Measurements from ENCODE around the gene CIAO2A.
"Not testable (repeated sequence)": the region's sequence is repeated elsewhere in the genome, so short reads cannot be mapped to it uniquely, and the experiment has no call there.

Gene CIAO2A

GRCh38 chr15:64090527-64090926 is 3.1 kb downstream of the CIAO2A start:
- in situ Hi-C loops (cut with HindIII; ENCODE audit: low pct_ligation_motif_present, low sequenced_read_pairs): no loop called here
- no peak overlapping the region for H3K27ac ChIP-seq
- H3K36me3 ChIP-seq (replicated peaks): peaks cover 7% of the 10 kb centered on the region
- no peaks in the 10 kb centered on the region for H3K27me3 ChIP-seq (replicated peaks)
- TF ChIP-seq CTCF (IDR thresholded peaks at IDR 0.05; ENCODE audit: low read depth, low read length, missing control alignments): no peak
- DNase-seq: no peak
- no peak overlapping the region for H3K4me3 ChIP-seq (ENCODE audit: low read depth, low read length)

- no peak for DNase-seq
- Histone ChIP-seq H3K27ac (no peak overlapping the region), H3K4me3 (ENCODE audit: low read depth, low read length) (no peak overlapping the region), H3K36me3 (replicated peaks) (peaks cover 7% of the 10 kb centered on the region), H3K27me3 (replicated peaks) (no peaks in the 10 kb centered on the region)
- no peak for TF ChIP-seq CTCF (IDR thresholded peaks at IDR 0.05; ENCODE audit: low read depth, low read length, missing control alignments)
- in situ Hi-C loops (cut with HindIII; ENCODE audit: low pct_ligation_motif_present, low sequenced_read_pairs): no loop called here
Measured at GRCh38 chr15:64089543-64090280, 3.9 kb downstream of the CIAO2A start.

- Histone ChIP-seq H3K27me3 (replicated peaks) (no peaks in the 10 kb centered on the region), H3K36me3 (replicated peaks) (peaks cover 16% of the 10 kb centered on the region), H3K27ac (no peak overlapping the region), H3K4me3 (ENCODE audit: low read depth, low read length) (no peak overlapping the region)
- no peak for TF ChIP-seq CTCF (IDR thresholded peaks at IDR 0.05; ENCODE audit: low read depth, low read length, missing control alignments)
- in situ Hi-C loops (cut with HindIII; ENCODE audit: low pct_ligation_motif_present, low sequenced_read_pairs): no loop called here
- DNase-seq: no peak
Measured at GRCh38 chr15:64082757-64083156, 10.9 kb downstream of the CIAO2A start.

- DNase-seq; H3K27me3 ChIP-seq (replicated peaks); in situ Hi-C loops (cut with HindIII; ENCODE audit: low pct_ligation_motif_present, low sequenced_read_pairs); H3K36me3 ChIP-seq (replicated peaks); H3K4me3 ChIP-seq (ENCODE audit: low read depth, low read length); H3K27ac ChIP-seq: not testable (repeated sequence)
Measured at GRCh38 chr15:64073496-64073895, 20.1 kb downstream of the CIAO2A start.

GRCh38 chr15:64072812-64073211 is 20.8 kb downstream of the CIAO2A start:
- no peak for TF ChIP-seq CTCF (IDR thresholded peaks at IDR 0.05; ENCODE audit: low read depth, low read length, missing control alignments)
- Histone ChIP-seq H3K36me3 (replicated peaks) (peaks cover 2% of the 10 kb centered on the region), H3K27me3 (replicated peaks) (no peaks in the 10 kb centered on the region), H3K4me3 (ENCODE audit: low read depth, low read length) (no peak overlapping the region), H3K27ac (no peak overlapping the region)
- in situ Hi-C loops (cut with HindIII; ENCODE audit: low pct_ligation_motif_present, low sequenced_read_pairs): no loop called here
- DNase-seq: no peak

GRCh38 chr15:64071931-64072765 is 21.5 kb downstream of the CIAO2A start:
- Histone ChIP-seq H3K36me3 (replicated peaks) (no peaks in the 10 kb centered on the region), H3K27ac (peak overlapping the region; percentile 43), H3K27me3 (replicated peaks) (no peaks in the 10 kb centered on the region), H3K4me3 (ENCODE audit: low read depth, low read length) (no peak overlapping the region)
- in situ Hi-C loops (cut with HindIII; ENCODE audit: low pct_ligation_motif_present, low sequenced_read_pairs): no loop called here
- DNase-seq: no peak
- TF ChIP-seq CTCF (IDR thresholded peaks at IDR 0.05; ENCODE audit: low read depth, low read length, missing control alignments): no peak
